HFF-Myc (cell line): ENCODE measurements around the gene PAQR4.

Source experiments
- DNase-seq: peaks from one replicate; pipeline ENCODE4 v3.0.0-alpha.2; 2011; ENCODE audit warnings: low read depth; ENCODE audit errors: extremely low read depth
- H3K4me3 ChIP-seq: replicated peaks from 2 replicates; pipeline ENCODE4 v1.5.1; 2011; ENCODE audit warnings: low read depth, mild to moderate bottlenecking, control low read depth, low read length
- CTCF ChIP-seq: IDR thresholded peaks from 2 replicates; pipeline ENCODE4 v1.5.1; 2012; ENCODE audit warnings: mild to moderate bottlenecking, low read depth, low read length, control low read depth; ENCODE audit errors: missing control alignments

The PAQR4 gene

DNA sequence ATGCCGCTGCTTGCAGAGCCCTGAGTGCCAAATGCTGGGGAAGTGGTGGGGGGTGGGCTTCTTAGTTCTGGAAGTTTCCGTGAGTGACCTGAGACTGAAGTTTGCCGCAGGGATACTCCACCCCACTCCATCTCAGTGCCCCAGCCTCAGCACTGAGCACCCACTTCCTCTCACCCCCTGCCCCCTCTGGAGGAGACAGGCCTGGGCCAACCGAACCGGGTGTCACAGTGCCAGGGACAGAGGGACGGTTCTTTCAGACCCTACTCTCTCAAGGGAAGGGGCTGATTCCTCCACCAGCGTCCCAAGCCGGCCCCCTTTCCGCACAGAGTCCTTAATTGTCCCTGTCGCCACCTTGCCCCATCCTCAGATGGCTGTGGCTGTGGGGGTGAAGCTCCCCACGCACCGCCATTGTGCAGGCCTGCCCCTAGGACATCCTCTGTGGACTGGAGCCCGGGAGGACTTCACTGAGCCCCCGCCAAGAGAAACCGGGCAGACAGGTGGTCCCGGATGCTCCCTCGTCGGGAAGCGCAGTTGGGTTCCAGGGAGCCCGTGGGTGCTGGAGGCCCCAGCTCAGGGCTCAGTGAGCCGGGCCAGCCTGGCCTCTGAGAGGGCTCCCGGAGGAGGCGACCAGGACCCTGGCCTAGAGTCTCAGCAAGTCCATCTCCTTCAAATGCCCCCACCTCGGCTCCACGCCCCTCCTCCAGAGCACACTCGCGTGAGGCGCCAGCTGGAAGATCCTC lies 6.6 kb upstream of the PAQR4 start:
- no peak overlapping the region for H3K4me3 ChIP-seq
- DNase-seq: no peak
- no peak for TF ChIP-seq CTCF

DNA sequence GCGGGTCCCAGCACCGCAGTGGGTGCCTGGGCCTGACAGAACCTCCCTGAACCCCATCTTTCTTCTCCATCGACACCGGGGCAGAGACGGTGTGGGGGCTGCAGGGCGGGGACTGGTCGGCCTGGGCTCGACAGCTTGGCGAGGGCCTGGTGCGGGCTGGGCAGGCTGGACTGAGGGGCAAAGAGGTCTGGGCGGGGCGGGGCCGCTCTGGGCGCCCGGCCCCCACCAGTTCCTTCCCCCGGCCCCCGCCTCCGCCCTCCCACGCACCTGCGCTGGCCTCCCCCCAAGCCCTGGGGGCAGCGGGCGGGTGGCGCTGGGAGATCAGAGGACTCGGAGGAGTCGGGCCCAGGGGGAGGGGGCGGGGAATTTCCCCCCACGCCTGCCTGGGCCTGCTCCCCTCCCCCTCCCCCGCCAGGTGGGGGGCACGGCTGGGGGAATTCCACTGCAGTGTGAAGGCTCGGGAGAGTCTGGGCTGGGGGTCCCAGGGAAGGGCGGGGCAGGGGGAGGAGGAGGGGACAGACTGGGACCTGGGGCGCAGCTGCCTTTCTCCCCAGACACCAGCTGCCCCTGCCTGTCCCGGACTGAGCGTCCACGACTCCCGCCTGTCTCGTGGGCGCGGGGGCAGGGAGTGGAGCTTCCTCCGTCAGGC lies 6.0 kb upstream of the PAQR4 start:
- no peak for DNase-seq
- TF ChIP-seq CTCF: no peak
- peak overlapping the region; percentile 36 for H3K4me3 ChIP-seq

DNA sequence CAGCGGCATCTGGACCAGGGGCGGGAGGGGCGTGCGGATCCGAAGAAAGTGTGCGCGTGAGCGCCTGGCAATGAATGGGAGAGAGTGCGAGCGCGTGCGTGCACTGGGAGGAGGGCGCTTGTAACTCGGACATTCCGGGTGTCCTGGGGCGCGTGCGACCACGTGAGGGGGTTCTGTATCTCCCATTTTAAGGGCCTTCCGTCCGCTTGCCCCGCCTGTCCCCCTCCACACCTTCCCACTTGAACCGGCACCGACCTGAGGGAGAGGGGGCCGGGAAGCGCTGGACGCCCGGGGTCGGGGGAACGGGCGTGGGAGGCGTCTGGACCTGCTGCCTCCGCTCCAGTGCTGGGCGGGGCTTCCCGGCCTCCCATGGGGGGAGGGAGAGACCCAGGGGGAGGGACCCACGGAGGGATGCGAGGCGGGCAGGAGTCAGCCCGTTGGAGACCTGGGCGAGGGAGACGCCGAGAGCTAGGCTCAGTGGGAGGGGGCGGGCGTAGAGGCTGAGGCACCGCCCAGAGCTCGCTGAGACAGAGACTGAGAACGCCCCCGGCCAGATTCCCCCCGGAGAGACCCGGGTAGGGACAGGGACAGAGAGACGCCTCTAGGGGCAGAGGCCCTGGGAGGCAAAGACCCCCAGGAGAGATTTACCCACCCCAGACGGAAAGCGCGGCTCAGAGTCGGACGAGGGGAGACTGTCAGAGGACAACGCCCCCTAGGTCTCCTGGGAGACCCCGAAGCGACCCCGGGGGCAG lies 5.2 kb upstream of the PAQR4 start, which contains the start of gene KREMEN2:
Gene KREMEN2 (plus strand): TSS at position 553 of the 752 bp plus-strand sequence. CDS start 246 bp downstream, outside the sequence.
- DNase-seq: no peak
- no peak for TF ChIP-seq CTCF
- peak within 1 kb of the TSS; percentile 36 for H3K4me3 ChIP-seq

GRCh38 chr16:2964475-2965336 lies 4.4 kb upstream of the PAQR4 start:
- DNase-seq: no peak
- no peak for TF ChIP-seq CTCF
- peak overlapping the region; percentile 36 for H3K4me3 ChIP-seq

- DNase-seq: no peak
- H3K4me3 ChIP-seq: no peak overlapping the region
- no peak for TF ChIP-seq CTCF
Measured at GRCh38 chr16:2966043-2966807, 2.9 kb upstream of the PAQR4 start.
